Measurements from ENCODE around the gene RGS5.

Gene RGS5

DNA sequence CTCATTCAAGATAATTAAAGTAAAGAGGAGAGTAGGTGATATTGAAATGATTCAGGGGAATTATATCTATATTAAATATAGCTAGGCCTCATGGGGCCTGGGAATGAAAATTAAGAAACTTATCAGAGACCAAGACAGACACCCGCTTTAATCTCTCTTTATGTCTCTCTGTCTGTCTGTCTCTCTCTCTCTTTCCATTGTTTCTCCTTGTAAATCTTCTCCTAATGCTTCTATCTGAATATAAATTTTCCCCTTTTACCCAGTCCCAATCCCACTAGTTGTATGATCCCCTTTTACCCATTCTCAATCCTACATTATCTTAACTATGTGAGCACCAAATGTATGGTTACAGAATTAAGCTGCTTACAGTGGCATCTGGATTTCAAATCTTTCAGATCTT lies 61.2 kb downstream of the RGS5 start:
- no peak for DNase-seq

- DNase-seq = no peak
Measured at GRCh38 chr1:163137556-163138265, 65.0 kb downstream of the RGS5 start.

DNA sequence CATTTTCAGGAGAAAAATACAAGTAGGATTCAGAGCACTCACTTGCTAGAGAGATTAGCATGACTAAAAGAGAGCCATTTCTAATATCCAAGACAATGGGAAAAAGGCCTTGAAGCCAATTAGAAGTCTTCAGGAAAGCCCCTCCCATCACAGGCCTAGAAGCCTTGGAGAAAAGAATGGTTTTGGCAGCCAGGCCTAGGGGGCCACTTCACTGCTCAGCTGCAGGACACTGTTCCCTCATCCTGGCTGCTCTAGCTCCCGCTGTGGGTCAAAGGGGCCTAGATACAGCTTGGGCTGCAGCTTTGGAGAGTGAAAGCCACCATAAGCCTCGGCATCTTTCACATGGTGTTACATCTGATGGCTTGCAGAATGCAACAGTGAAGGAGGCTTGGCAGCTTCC lies 70.7 kb downstream of the RGS5 start:
- DNase-seq = no peak

DNA sequence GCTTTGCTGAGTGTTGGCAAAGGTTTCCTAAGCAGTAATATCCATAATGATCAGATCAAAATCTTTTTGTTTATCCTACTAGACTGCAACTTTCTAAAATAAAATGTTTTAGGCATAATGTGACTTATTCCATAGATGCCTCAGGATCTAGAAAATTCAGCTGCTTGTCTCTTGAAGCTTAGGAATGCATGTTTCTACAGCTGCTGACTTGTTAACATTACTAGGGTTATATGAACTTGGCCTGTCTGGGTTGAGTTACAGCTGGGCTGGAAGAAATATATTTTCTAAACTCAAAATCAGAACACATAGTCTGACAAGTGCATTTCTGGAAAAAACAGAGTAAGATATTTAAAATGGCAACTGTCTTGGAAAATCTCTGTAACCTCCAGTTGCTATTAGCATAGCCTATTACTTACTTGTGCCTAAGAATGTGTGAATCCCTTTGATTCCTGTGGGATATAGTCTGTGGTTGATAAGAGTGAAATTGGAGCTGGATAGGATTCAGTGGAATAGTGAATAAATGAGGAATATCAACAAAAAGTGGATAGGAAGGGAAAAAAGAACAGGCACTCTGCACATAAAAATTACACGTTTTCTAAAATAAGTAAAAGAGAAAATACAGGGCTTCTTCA lies 72.4 kb downstream of the RGS5 start:
- DNase-seq = no peak

DNA sequence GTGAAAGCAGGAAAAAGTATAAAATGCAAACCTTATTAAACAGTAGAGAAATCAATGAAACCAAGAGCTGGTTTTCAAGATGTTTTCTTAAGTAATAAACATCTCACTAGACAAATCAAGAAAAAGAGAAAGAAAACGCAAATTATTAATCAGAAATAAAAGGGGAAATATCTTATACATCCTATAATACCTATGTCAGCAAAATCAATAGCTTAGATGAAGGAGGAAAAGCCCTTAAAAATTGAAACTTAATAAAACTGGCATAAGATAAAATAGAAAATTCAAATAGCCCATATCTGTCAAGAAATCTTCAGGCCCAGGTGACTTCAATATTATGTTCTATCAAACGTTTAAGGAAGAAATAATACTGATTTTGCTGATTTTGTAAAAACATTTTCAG lies 74.4 kb downstream of the RGS5 start:
- DNase-seq = no peak

- DNase-seq = no peak
Measured at GRCh38 chr1:163124812-163125211, 77.9 kb downstream of the RGS5 start.

DNA sequence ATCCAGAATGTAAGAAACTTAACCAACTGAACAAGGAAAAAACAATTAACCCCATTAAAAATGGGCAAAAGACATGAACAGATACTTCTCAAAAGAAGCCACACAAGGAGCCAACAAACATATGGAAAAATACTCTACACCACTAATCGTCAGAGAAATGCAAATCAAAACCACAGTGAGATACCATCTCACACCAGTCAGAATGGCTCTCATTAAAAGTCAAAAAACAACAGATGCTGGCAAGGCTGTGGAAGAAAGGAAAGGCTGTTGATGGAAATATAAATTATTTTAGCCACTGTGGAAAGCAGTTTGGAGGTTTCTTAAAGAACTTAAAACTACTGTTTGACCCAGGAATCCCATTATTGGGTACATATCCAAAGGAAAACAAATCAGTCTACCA lies 82.3 kb downstream of the RGS5 start:
- DNase-seq = no peak

GRCh38 chr1:163119707-163120106 lies 83.0 kb downstream of the RGS5 start:
- DNase-seq = no peak

- DNase-seq = no peak
Measured at GRCh38 chr1:163115887-163116286, 86.8 kb downstream of the RGS5 start.

DNA sequence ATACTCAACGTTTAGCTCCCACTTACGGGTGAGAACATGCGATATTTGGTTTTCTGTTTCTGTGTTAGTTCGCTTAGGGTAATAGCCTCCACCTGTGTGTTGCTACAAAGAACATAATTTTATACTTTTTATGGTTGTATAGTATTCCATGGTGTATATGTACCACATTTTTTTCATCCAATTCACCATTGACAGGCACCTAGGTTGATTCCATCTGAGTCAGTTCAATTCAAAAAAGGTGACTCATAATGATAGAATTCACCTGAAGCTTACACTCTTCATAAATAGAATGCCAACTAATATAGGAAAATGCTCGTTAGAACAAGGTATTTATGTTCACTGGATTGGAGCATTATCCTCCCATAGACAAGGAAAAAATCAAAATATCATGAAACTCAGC lies 95.1 kb downstream of the RGS5 start:
- DNase-seq = no peak

GRCh38 chr1:163106364-163106987 lies 96.2 kb downstream of the RGS5 start:
- no peak for DNase-seq

DNA sequence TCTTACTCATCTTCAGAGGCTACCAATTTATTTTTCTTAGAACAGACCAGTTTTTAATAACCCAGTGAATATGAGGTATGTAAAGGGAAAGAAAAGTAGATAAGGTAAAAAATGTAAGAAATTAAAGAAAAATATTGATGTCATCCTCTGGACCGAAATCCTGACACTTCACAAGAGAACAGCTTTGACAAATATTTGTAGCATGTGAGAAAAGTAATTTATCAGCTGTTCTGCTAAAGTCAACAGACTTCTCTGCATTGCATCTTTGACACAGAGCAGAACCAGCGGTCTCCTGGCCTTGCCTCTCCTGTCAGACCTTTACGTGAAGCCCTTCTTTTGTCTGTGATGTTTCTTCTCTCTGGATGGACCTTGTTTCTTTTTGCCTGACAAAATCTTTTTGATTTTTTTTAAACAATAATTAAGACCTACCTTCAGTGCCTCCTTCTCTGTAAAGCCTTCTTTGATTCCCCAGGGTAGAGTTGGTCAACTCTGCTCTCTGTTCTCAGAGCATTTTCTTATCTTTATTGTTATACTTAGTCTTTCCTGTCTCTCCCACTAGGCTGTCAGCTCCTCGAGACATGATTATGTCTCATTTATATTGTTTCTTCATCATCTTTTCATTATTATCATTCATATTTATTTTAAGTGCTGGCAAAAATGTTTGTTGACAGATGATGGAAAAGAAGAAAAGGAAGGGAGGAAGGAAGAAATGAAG lies 98.2 kb downstream of the RGS5 start:
- no peak for DNase-seq

DNA sequence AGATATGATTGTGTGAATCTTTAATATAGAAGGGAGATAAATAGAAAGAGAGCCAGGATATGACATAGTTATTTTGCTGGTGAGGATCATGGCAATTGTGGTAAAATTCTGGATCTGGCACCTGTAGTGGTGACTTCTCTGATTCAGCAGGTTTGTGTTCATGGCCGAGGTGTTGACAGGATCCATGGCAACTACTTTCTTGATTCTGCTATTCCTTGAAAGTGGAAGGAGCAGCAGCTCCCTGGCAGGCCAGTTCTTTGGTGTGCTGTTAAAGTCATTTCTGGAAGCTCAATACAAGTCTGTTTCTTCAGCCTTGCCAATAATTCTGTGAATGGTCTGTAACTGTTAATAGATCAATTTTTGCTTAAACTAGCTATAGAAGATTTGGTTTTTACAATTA lies 100.1 kb downstream of the RGS5 start:
- DNase-seq = no peak

DNA sequence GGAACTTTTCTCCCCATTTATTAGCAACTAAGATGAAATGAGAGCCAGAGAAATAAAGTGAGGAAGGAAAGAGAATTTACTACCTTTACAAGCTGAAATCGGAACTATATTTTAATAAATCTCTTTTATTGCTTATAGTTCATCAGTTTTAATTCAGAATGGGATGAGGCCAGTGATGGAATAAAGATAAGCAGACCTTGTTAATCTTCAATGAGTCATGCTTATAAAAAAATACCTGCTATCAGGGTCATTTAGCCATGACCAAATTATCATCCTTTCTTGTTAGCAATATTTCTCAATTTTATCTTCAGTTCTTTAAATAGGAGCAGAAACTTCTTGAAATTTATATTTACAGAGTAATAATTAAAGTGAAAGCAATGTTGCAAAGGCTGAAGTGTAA lies 107.5 kb downstream of the RGS5 start:
- no peak for DNase-seq

- no peak for DNase-seq
Measured at GRCh38 chr1:163094589-163094988, 108.1 kb downstream of the RGS5 start.

GRCh38 chr1:163094182-163094581 lies 108.5 kb downstream of the RGS5 start:
- DNase-seq = no peak

DNA sequence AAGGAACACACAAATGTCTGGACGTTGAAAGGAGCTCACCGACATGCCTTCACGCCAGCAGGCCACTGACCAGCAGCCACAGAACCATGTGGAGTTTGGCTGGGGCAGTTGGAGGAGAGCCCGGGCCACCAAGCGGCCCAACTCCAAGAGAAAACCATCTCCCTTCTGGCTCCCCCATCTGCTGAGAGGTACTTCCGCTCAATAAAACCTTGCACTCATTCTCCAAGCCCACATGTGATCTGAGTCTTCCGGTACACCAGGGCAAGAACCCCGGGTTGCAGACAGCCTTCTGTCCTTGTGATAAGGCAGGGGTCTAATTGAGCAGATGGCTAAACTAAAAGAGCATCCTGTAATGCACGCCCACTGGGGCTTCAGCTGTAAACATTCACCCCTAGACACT lies 109.1 kb downstream of the RGS5 start:
- no peak for DNase-seq

GRCh38 chr1:163093169-163093568 lies 109.5 kb downstream of the RGS5 start:
- DNase-seq = no peak
